HepG2 (cell line): Measurements from ENCODE around the gene GNB1. TPM values are rescaled to one million over a fixed set of nuclear protein-coding genes. Genes with fewer than 3 reads are reported as not detected.

Experiments
- ATF3 ChIP-seq: sonication (generic); formaldehyde crosslinking; IDR thresholded peaks from 2 replicates; pipeline ENCODE4 v1.4.0; 2020; ENCODE audit warnings: missing genetic modification reagents
- BCL3 ChIP-seq: sonication (generic); formaldehyde crosslinking; IDR thresholded peaks from 2 replicates; pipeline ENCODE4 v1.5.1; 2020; ENCODE audit warnings: mild to moderate bottlenecking, missing genetic modification reagents, moderate library complexity
- CREB1 ChIP-seq, 2 experiments: fragments of 450-650 bp in 1 of 2; IDR thresholded peaks; 2 replicates each; pipeline ENCODE4 v1.6.1; 2016 to 2017; ENCODE audit warnings: control low read depth in 1 of 2, mild to moderate bottlenecking in 1 of 2, missing compliant biosample characterization in 1 of 2, missing genetic modification characterization in 1 of 2
- HNF1B ChIP-seq: sonication (generic); formaldehyde crosslinking; IDR thresholded peaks from 2 replicates; pipeline ENCODE4 v1.5.1; 2020; ENCODE audit warnings: mild to moderate bottlenecking, moderate library complexity, missing genetic modification reagents
- MXD4 ChIP-seq: IDR thresholded peaks from 2 replicates; pipeline ENCODE4 v1.6.1; 2016; ENCODE audit warnings: mild to moderate bottlenecking, missing biosample characterization, missing genetic modification reagents
- NR1H2 ChIP-seq: sonication (generic); formaldehyde crosslinking; IDR thresholded peaks from 2 replicates; pipeline ENCODE4 v1.8.1; 2022; ENCODE audit warnings: low read depth, missing genetic modification reagents, borderline replicate concordance
- PATZ1 ChIP-seq: sonication (generic); formaldehyde crosslinking; IDR thresholded peaks from 2 replicates; pipeline ENCODE4 v1.4.0; 2020; ENCODE audit warnings: missing genetic modification reagents
- PLRG1 ChIP-seq: fragments of 450-650 bp; conservative IDR thresholded peaks from 2 replicates; pipeline ENCODE4 v1.6.1; 2016
- SAP130 ChIP-seq: IDR thresholded peaks from 2 replicates; pipeline ENCODE4 v1.6.1; 2016; ENCODE audit warnings: low read depth
- SIN3A ChIP-seq: IDR thresholded peaks from 2 replicates; pipeline ENCODE4 v1.6.1; 2011; ENCODE audit warnings: low read depth, mild to moderate bottlenecking, control low read depth, low read length, borderline replicate concordance
- THAP11 ChIP-seq: IDR thresholded peaks from 2 replicates; pipeline ENCODE4 v1.6.1; 2016; ENCODE audit warnings: missing biosample characterization, missing genetic modification reagents
- YY1 ChIP-seq: IDR thresholded peaks from 2 replicates; pipeline ENCODE4 v1.6.1; 2011; ENCODE audit warnings: low read length, low read depth, moderate library complexity, mild to moderate bottlenecking; ENCODE audit not compliant: insufficient read depth, insufficient replicate concordance
- ZBTB2 ChIP-seq: sonication (generic); formaldehyde crosslinking; IDR thresholded peaks from 2 replicates; pipeline ENCODE4 v1.8.0; 2022; ENCODE audit warnings: low read depth, missing genetic modification reagents
- ZNF143 ChIP-seq: sonication (generic); formaldehyde crosslinking; IDR thresholded peaks from 2 replicates; pipeline ENCODE4 v1.4.0; 2020; ENCODE audit warnings: missing genetic modification reagents
- ZNF574 ChIP-seq: sonication (generic); formaldehyde crosslinking; IDR thresholded peaks from 2 replicates; pipeline ENCODE4 v1.4.0; 2020; ENCODE audit warnings: missing genetic modification reagents
- ZNF614 ChIP-seq: IDR thresholded peaks from 2 replicates; pipeline ENCODE4 v1.6.1; 2018; ENCODE audit warnings: missing biosample characterization, missing genetic modification reagents, inconsistent platforms, borderline replicate concordance
- ZSCAN12 ChIP-seq: sonication (generic); formaldehyde crosslinking; IDR thresholded peaks from 2 replicates; pipeline ENCODE4 v1.9.0; 2021; ENCODE audit warnings: mild to moderate bottlenecking, missing genetic modification reagents
- ZSCAN31 ChIP-seq: sonication (generic); formaldehyde crosslinking; IDR thresholded peaks from 2 replicates; pipeline ENCODE4 v1.5.0; 2020; ENCODE audit warnings: low read depth, mild to moderate bottlenecking, missing genetic modification reagents
- polyA plus RNA-seq, 8 experiments: library from polyadenylated mRNA; depleted of rRNA in 3 of 8; stranded (reverse) in 7 of 8; unstranded in 1 of 8; fragments of >200 nt; fragmentation: Illumina TruSeq in 4 of 8; extraction: Trizol in 4 of 8; gene quantifications; 2 replicates each; pipeline versions ENCODE4 v1.2.1 to v1.2.3, GENCODE V29; 2011 to 2016; ENCODE audit warnings: low read depth in 4 of 8, missing spikeins in 1 of 8, mixed read lengths in 1 of 8; ENCODE audit not compliant: insufficient read depth in 1 of 8
- total RNA-seq, 5 experiments: library from RNA; depleted of rRNA; stranded (reverse); fragments of >200 nt; fragmentation: Illumina TruSeq; extraction: Trizol; gene quantifications; 2 replicates each; pipeline ENCODE4 v1.2.3, GENCODE V29; 2016; ENCODE audit warnings: low read depth in 1 of 5

The GNB1 gene
- total and polyA plus RNA-seq, 2 of the 13 experiments (the other 11 are each of a cell fraction or from before 2014, with no cell fraction given) = 66.2 to 327 TPM

GRCh38 chr1:1890506-1891348, at the start of gene GNB1 (continued):
- TF ChIP-seq MXD4 (CRISPR knock-in tag) (peak; percentile 29; the same call in 1 of the 2 replicates), PATZ1 (peak; percentile 6; the same call in 1 of the 2 replicates), NR1H2 (no peak), THAP11 (CRISPR knock-in tag) (peak; percentile 81), HNF1B (CRISPR knock-in tag) (0 out of 2 replicates have a peak, but pooled peaks have one; percentile 0), ZNF574 (CRISPR knock-in tag) (peak; percentile 41; the same call in 1 of the 2 replicates), ZBTB2 (peak; percentile 71; the same call in 1 of the 2 replicates), SIN3A (peak; percentile 37; the same call in 1 of the 2 replicates), ZNF614 (CRISPR knock-in tag) (no peak), SAP130 (CRISPR knock-in tag) (peak; percentile 63), ZNF143 (no peak), ZSCAN31 (peak; percentile 44; the same call in 1 of the 2 replicates), YY1 (peak; percentile 89), CREB1 (IDR thresholded peaks at IDR 0.05) (peak; percentile 85; the same call in 1 of the 2 replicates), CREB1 (CRISPR knock-in tag; IDR thresholded peaks at IDR 0.05) (peak; percentile 62; the same call in 1 of the 2 replicates), ZSCAN12 (0 out of 2 replicates have a peak, but pooled peaks have one; percentile 62), BCL3 (CRISPR knock-in tag) (peak; percentile 60; the same call in 1 of the 2 replicates), PLRG1 (no peak), ATF3 (CRISPR knock-in tag) (peak; percentile 40; the same call in 1 of the 2 replicates)
